Endodermal cell (in vitro differentiated cells): ENCODE results near the gene SPTA1. TPM values are rescaled to one million over a fixed set of nuclear protein-coding genes. Genes with fewer than 3 reads are reported as not detected.

ENCODE experiments used
- DNase-seq: peaks from one replicate; pipeline ENCODE4 v3.0.0-alpha.2; 2017
- H3K27ac ChIP-seq: 2 replicates; pipeline ENCODE4 v1.5.1; 2013; ENCODE audit warnings: mild to moderate bottlenecking, low read depth, low read length, moderate library complexity
- H3K27me3 ChIP-seq: 2 replicates; pipeline ENCODE4 v1.6.1; 2013; ENCODE audit warnings: mild to moderate bottlenecking, low read length, moderate library complexity; ENCODE audit not compliant: insufficient read depth, control insufficient read depth, poor library complexity, severe bottlenecking
- H3K36me3 ChIP-seq: 2 replicates; pipeline ENCODE4 v1.7.0; 2013; ENCODE audit warnings: mild to moderate bottlenecking, low read length, moderate library complexity; ENCODE audit not compliant: control insufficient read depth, insufficient read depth
- H3K4me1 ChIP-seq: one replicate; pipeline ENCODE4 v1.7.0; 2013; ENCODE audit warnings: low read length; ENCODE audit not compliant: control insufficient read depth, insufficient read depth
- H3K4me3 ChIP-seq: 2 replicates; pipeline ENCODE4 v1.5.1; 2013; ENCODE audit warnings: mild to moderate bottlenecking, low read length, moderate library complexity
- H3K9ac ChIP-seq: 2 replicates; pipeline ENCODE4 v1.6.1; 2013; ENCODE audit warnings: mild to moderate bottlenecking, low read length, moderate library complexity; ENCODE audit not compliant: poor library complexity, severe bottlenecking; ENCODE audit errors: extremely low read depth
- H3K9me3 ChIP-seq: 2 replicates; pipeline ENCODE4 v1.6.1; 2013; ENCODE audit warnings: mild to moderate bottlenecking, low read length, moderate library complexity; ENCODE audit not compliant: control insufficient read depth
- H3K27ac Mint-ChIP-seq: 2 replicates; pipeline ENCODE4 v1.8.0; 2020; ENCODE audit warnings: mixed read lengths
- H3K27me3 Mint-ChIP-seq: 2 replicates; pipeline ENCODE4 v1.8.0; 2021; ENCODE audit warnings: mild to moderate bottlenecking, mixed read lengths; ENCODE audit not compliant: insufficient read depth
- H3K36me3 Mint-ChIP-seq: 2 replicates; pipeline ENCODE4 v1.8.0; 2020; ENCODE audit warnings: low read depth, mixed read lengths
- H3K4me1 Mint-ChIP-seq: 2 replicates; pipeline ENCODE4 v1.8.0; 2020; ENCODE audit warnings: mixed read lengths
- H3K4me3 Mint-ChIP-seq: 2 replicates; pipeline ENCODE4 v1.8.0; 2020; ENCODE audit warnings: mild to moderate bottlenecking, moderate library complexity, mixed read lengths
- H3K9me3 Mint-ChIP-seq: 2 replicates; pipeline ENCODE4 v1.8.0; 2020; ENCODE audit warnings: mild to moderate bottlenecking, mixed read lengths
- CTCF ChIP-seq: fragments of 200-600 bp; sonication (generic); conservative IDR thresholded peaks from 2 replicates; pipeline ENCODE4 v1.5.0; 2021; ENCODE audit warnings: antibody characterized with exemption, mild to moderate bottlenecking
- WGBS, 2 experiments: methylation state at CpG; one replicate each; pipeline versions ENCODE4 v1.1.5 to v1.1.7; 2013; ENCODE audit warnings: missing lambda C conversion rate in 2 of 2, mixed read lengths in 1 of 2; ENCODE audit not compliant: insufficient coverage in 1 of 2, insufficient read length in 1 of 2; 5-methylcytosine and 5-hydroxymethylcytosine counted together
- long read RNA-seq, 4 experiments: library from polyadenylated mRNA in 2 of 4; library from RNA in 1 of 4; library from capped mRNA in 1 of 4; stranded (forward) in 3 of 4; unstranded in 1 of 4; transcript quantifications; one replicate each; pipeline ENCODE4 v2.0.0, GENCODE V29; 2020 to 2021; ENCODE audit warnings: inconsistent platforms in 1 of 4
- polyA plus RNA-seq, 2 experiments: library from polyadenylated mRNA; stranded (reverse); fragments of 50-300 nt; gene quantifications; one replicate each; pipeline ENCODE4 v1.2.3, GENCODE V29; 2013
- total RNA-seq, 2 donors: library from RNA; stranded (reverse); fragmentation: NEBNext Ultra II Directional in 1 of 2; extraction: Animal tissue kit (Norgen Biotek cat#: 25700) in 1 of 2; gene quantifications; 2 replicates in 1 of 2; 3 replicates in 1 of 2; pipeline ENCODE4 v1.2.1, GENCODE V29; 2021

The SPTA1 gene
- total RNA-seq = not detected
- not detected for polyA plus RNA-seq (2013, experiment 1 of 2)
- polyA plus RNA-seq (2013, experiment 2 of 2) = not detected
- long read RNA-seq, experiment 1 = 0 reads
- long read RNA-seq, experiment 2 = 0 reads
- long read RNA-seq, experiment 3 = 0 reads
- long read RNA-seq, experiment 4 = 0 reads

DNA sequence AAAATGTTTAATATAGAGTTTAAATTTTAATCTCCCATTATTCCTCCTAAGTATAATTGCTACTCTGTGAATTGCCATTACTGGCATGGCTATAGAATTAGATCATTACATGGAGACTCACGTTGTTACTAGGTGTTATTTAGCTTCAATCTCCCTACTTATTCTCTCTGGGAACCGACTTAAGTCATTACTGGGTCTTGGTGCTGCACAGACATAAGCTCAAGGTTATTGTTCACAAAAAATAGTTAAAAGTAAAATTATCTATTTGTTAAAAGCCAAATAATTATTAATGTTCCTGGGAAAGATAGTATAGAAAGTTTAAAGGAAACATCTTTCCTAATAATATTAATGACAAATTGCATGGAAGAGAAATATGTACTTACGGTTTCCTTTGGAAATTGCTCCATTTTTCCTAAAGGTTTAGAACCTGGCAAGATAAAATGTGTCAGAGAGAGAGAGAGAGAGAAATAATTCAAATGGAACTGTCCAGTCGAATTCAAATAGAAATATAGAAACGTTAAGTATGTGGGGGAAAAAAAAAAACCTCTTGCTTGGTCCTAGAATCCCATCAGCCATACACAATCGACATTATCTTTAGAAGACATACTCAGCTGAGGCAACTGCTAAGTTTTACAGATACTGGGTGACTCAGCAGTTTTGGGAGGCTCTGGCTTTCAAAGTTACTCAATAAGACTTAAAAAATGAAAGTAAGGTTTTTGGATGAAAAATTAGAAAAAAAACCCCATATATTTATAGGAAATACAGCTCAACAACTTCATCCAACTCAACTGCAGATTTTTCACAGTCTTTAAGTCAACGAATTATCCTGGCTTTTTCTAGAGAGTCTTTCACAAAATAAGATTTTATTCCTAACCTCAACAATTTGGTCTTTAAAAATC, at the start of gene SPTA1:
TSS of gene SPTA1 (minus strand) at position 605 of the 899 bp plus-strand sequence. CDS start at position 407, 198 bp downstream.
- no peaks in the 10 kb centered on the region for H3K36me3 Mint-ChIP-seq
- H3K27ac Mint-ChIP-seq = no peak within 1 kb of the TSS
- H3K27me3 Mint-ChIP-seq = peaks cover 2% of the 10 kb centered on the region
- H3K4me3 Mint-ChIP-seq = no peak within 1 kb of the TSS
- H3K4me1 Mint-ChIP-seq = no peaks in the 10 kb centered on the region
- TF ChIP-seq CTCF = no peak
- Histone ChIP-seq H3K9ac (no peak within 1 kb of the TSS), H3K9me3 (no peaks in the 10 kb centered on the region), H3K27ac (no peak within 1 kb of the TSS), H3K36me3 (no peaks in the 10 kb centered on the region), H3K4me3 (no peak within 1 kb of the TSS), H3K27me3 (no peaks in the 10 kb centered on the region), H3K4me1 (no peaks in the 10 kb centered on the region)
- WGBS, 2 experiments = 72 to 89% methylated on average over 4 to 6 of the region's 7 CpGs
- H3K9me3 Mint-ChIP-seq = peaks cover 2% of the 10 kb centered on the region
- DNase-seq = no peak

DNA sequence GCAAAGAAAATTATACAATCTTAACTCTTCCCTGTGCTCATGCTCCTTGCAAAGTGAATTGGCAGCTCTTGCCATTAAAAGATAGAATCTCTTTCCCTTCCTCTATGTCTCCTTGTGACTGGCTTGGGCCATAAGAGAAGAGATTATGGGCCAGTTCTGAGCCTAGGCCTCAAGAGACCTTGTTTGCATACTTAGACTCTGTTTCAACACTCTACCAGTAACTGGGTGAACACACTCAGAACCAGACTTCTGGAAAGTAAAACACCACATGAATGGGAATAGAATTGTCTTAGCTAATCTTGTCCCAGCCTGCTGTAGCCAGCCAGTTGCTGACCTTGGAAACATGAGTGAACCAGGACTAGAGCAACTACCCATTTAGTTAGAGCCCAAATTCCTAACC, 49.3 kb upstream of the SPTA1 start:
- Mint-ChIP-seq H3K4me3 (no peak overlapping the region), H3K27ac (no peak overlapping the region), H3K36me3 (no peaks in the 10 kb centered on the region), H3K27me3 (peaks cover 2% of the 10 kb centered on the region), H3K9me3 (no peaks in the 10 kb centered on the region), H3K4me1 (no peaks in the 10 kb centered on the region)
- no peaks in the 10 kb centered on the region for H3K4me1 ChIP-seq
- no peaks in the 10 kb centered on the region for H3K9me3 ChIP-seq
- H3K27me3 ChIP-seq = no peaks in the 10 kb centered on the region
- DNase-seq = no peak
- no peaks in the 10 kb centered on the region for H3K36me3 ChIP-seq
- TF ChIP-seq CTCF = no peak
- no peak overlapping the region for H3K9ac ChIP-seq
- no peak overlapping the region for H3K4me3 ChIP-seq
- H3K27ac ChIP-seq = no peak overlapping the region

- DNase-seq = no peak
- TF ChIP-seq CTCF = no peak
- Histone ChIP-seq H3K27me3 (no peaks in the 10 kb centered on the region), H3K36me3 (no peaks in the 10 kb centered on the region), H3K4me1 (no peaks in the 10 kb centered on the region), H3K9ac (no peak overlapping the region), H3K9me3 (no peaks in the 10 kb centered on the region), H3K27ac (no peak overlapping the region), H3K4me3 (no peak overlapping the region)
- Mint-ChIP-seq H3K4me1 (peaks cover 2% of the 10 kb centered on the region), H3K36me3 (no peaks in the 10 kb centered on the region), H3K27me3 (peaks cover 2% of the 10 kb centered on the region), H3K9me3 (no peaks in the 10 kb centered on the region), H3K27ac (no peak overlapping the region), H3K4me3 (no peak overlapping the region)
- WGBS, 2 experiments = 90 to 100% methylated on average over 1 of the region's 2 CpGs
Measured at GRCh38 chr1:158732524-158732923, 46.0 kb upstream of the SPTA1 start.
